ENCODE data around the gene SLC6A13. TPM values are rescaled to one million over a fixed set of nuclear protein-coding genes. Genes with fewer than 3 reads are reported as not detected.

Gene SLC6A13
- polyA plus RNA-seq, 1 experiment: not detected

GRCh38 chr12:176321-177181, 86.1 kb downstream of the SLC6A13 start:
- TF ChIP-seq, protein P1, sequence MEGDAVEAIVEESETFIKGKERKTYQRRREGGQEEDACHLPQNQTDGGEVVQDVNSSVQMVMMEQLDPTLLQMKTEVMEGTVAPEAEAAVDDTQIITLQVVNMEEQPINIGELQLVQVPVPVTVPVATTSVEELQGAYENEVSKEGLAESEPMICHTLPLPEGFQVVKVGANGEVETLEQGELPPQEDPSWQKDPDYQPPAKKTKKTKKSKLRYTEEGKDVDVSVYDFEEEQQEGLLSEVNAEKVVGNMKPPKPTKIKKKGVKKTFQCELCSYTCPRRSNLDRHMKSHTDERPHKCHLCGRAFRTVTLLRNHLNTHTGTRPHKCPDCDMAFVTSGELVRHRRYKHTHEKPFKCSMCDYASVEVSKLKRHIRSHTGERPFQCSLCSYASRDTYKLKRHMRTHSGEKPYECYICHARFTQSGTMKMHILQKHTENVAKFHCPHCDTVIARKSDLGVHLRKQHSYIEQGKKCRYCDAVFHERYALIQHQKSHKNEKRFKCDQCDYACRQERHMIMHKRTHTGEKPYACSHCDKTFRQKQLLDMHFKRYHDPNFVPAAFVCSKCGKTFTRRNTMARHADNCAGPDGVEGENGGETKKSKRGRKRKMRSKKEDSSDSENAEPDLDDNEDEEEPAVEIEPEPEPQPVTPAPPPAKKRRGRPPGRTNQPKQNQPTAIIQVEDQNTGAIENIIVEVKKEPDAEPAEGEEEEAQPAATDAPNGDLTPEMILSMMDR (IDR thresholded peaks at IDR 0.05; ENCODE audit: insufficient read depth, low read depth, low read length): no peak
- POLR2A ChIA-PET: no interaction called here
- CTCF ChIA-PET: interaction anchor here (1.1 kb wide), 1 partner anchor 12 kb away, joined by 3 read pairs; no protein-coding TSS in a partner anchor
- Histone ChIP-seq H3K4me3 (ENCODE audit: low read depth, low read length) (no peak overlapping the region), H3K36me3 (ENCODE audit: control insufficient read depth, insufficient read depth, low read length) (no peaks in the 10 kb centered on the region), H3K27me3 (ENCODE audit: control insufficient read depth, insufficient read depth, low read length) (peaks cover 3% of the 10 kb centered on the region; the same call in 1 of the 2 replicates)
- no peak for DNase-seq (ENCODE audit: low read depth)

DNA sequence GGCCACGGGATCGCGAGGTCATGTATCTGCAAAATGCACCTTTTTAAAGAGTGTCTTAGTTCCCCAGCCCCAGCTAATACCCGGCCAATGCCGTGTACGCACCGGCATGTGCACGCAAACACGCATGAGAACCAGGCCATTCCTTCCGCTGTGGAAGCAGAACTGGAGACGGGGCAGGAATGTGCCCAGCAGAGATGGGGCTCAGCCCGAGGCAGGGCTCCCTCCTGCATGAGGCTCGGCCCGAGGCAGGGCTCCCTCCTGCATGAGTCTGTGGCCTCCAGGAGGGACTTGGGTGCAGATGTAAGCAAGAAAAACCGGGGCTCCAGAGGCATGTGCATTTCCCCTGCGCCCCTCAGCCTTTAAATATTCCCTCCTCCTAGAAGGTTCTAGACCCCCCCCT, 86.9 kb downstream of the SLC6A13 start:
- H3K4me3 ChIP-seq (ENCODE audit: low read depth, low read length): no peak overlapping the region
- H3K36me3 ChIP-seq (ENCODE audit: control insufficient read depth, insufficient read depth, low read length): no peaks in the 10 kb centered on the region
- H3K27me3 ChIP-seq (ENCODE audit: control insufficient read depth, insufficient read depth, low read length): peaks cover 3% of the 10 kb centered on the region; the same call in 1 of the 2 replicates
- TF ChIP-seq, protein P1 (IDR thresholded peaks at IDR 0.05; ENCODE audit: insufficient read depth, low read depth, low read length): no peak
- DNase-seq (ENCODE audit: low read depth): no peak
- ChIA-PET POLR2A (no interaction called here), CTCF (interaction anchor here (0.6 to 1.0 kb wide), 2 partner anchors 14 kb away, joined by 5 read pairs; no protein-coding TSS in a partner anchor)

DNA sequence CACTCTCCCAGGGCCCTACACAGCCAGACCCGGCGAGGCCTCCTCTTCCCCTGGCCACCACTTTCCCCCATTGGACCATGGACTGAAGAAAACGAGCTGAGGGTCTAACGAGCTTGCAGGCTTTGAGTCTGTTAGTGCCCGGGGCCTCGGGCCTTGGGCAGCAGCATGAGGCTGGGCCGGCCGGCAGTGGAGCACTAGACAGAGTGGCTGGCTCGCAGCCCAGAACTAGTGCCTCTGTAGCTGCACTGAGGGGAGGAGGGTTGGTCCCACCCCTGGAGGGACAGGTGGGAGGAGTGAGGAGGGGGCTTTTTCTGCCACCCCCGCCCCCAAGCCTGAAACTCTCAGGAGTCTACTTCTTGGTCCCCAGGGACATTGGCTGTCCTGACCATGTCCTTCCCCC, 87.4 kb downstream of the SLC6A13 start:
- Histone ChIP-seq H3K27me3 (ENCODE audit: control insufficient read depth, insufficient read depth, low read length) (peaks cover 3% of the 10 kb centered on the region; the same call in 1 of the 2 replicates), H3K4me3 (ENCODE audit: low read depth, low read length) (no peak overlapping the region), H3K36me3 (ENCODE audit: control insufficient read depth, insufficient read depth, low read length) (no peaks in the 10 kb centered on the region)
- no peak for DNase-seq (ENCODE audit: low read depth)
- TF ChIP-seq, protein P1 (IDR thresholded peaks at IDR 0.05; ENCODE audit: insufficient read depth, low read depth, low read length): no peak
- ChIA-PET CTCF (interaction anchor here (0.6 to 1.0 kb wide), 2 partner anchors 14 to 15 kb away, joined by 5 read pairs; no protein-coding TSS in a partner anchor), POLR2A (no interaction called here)

DNA sequence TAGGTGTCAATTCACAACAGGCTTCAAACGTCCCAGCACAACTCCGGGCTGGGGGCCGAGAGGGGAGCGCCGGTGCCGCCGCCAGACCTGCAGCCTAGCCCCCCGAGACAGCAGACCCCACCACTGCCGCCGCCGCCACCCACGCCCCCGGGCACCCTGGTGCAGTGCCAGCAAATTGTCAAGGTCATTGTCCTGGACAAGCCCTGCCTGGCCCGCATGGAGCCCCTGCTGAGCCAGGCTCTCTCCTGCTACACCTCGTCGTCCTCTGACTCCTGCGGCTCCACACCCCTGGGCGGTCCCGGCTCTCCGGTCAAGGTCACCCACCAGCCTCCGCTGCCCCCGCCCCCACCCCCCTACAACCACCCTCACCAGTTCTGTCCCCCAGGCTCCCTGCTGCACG, 88.0 kb downstream of the SLC6A13 start:
- H3K27me3 ChIP-seq (ENCODE audit: control insufficient read depth, insufficient read depth, low read length): peaks cover 5% of the 10 kb centered on the region
- no peak overlapping the region for H3K4me3 ChIP-seq (ENCODE audit: low read depth, low read length)
- H3K36me3 ChIP-seq (ENCODE audit: control insufficient read depth, insufficient read depth, low read length): no peaks in the 10 kb centered on the region
- DNase-seq (ENCODE audit: low read depth): no peak
- TF ChIP-seq, protein P1 (IDR thresholded peaks at IDR 0.05; ENCODE audit: insufficient read depth, low read depth, low read length): no peak
- ChIA-PET POLR2A (no interaction called here), CTCF (interaction anchor here (1.0 kb wide), 1 partner anchor 15 kb away, joined by 5 read pairs; no protein-coding TSS in a partner anchor)

- Histone ChIP-seq H3K27me3 (ENCODE audit: control insufficient read depth, insufficient read depth, low read length) (peaks cover 5% of the 10 kb centered on the region), H3K36me3 (ENCODE audit: control insufficient read depth, insufficient read depth, low read length) (no peaks in the 10 kb centered on the region), H3K4me3 (ENCODE audit: low read depth, low read length) (no peak overlapping the region)
- POLR2A ChIA-PET: no interaction called here
- TF ChIP-seq, protein P1 (IDR thresholded peaks at IDR 0.05; ENCODE audit: insufficient read depth, low read depth, low read length): no peak
- CTCF ChIA-PET: no interaction called here
- no peak for DNase-seq (ENCODE audit: low read depth)
Observed at GRCh38 chr12:174124-174523, 88.5 kb downstream of the SLC6A13 start.

Data from BJ (cell line).